Measurements from ENCODE around the gene UGT1A4.
"Not testable (repeated sequence)": the region's sequence is repeated elsewhere in the genome, so short reads cannot be mapped to it uniquely, and the experiment has no call there.

The UGT1A4 gene

GRCh38 chr2:233751212-233752009, 32.9 kb downstream of the UGT1A4 start:
- DNase-seq: not testable (repeated sequence)

- no peak for DNase-seq
Observed at GRCh38 chr2:233754872-233755611, 36.5 kb downstream of the UGT1A4 start.

DNA sequence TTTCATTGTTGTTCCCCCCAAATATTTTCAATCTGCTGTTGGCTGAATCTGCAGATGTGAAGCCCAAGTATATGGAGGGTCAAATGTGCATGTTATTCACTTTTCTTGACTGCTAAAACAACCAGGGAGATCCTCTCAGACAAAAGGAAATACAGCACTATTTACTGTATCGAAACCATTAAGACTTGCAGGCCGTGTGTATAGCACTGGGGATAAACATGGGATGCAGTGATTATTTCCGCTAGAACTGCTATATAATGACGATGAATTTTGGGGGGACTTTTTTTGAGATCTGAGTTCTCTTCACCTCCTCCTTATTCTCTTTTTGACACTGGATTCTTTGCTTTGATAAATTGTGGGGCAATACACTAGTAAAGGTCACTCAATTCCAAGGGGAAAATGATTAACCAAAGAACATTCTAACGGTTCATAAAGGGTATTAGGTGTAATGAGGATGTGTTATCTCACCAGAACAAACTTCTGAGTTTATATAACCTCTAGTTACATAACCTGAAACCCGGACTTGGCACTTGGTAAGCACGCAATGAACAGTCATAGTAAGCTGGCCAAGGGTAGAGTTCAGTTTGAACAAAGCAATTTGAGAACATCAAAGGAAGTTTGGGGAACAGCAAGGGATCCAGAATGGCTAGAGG, 38.0 kb downstream of the UGT1A4 start:
- no peak for DNase-seq

DNA sequence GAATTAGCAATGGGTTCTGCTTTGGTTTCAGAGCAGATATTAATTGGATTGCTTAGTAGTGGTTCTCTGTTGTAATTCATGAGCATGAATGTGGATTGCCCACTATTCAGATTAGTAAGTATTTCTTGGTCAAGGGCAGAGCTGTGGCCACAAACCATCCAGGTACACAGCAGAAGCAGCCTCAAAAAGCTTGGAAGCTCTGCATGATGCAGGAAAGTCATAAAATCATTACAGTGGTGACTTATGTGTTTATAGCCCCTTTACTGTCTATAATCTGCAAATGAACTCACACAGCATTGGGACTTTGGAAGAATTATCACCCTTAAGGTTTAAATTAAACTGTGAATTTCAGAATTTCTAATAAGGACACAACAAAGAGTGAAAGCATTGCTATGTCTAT, 39.6 kb downstream of the UGT1A4 start:
- no peak for DNase-seq

GRCh38 chr2:233758849-233759248, 40.3 kb downstream of the UGT1A4 start:
- DNase-seq: no peak

DNA sequence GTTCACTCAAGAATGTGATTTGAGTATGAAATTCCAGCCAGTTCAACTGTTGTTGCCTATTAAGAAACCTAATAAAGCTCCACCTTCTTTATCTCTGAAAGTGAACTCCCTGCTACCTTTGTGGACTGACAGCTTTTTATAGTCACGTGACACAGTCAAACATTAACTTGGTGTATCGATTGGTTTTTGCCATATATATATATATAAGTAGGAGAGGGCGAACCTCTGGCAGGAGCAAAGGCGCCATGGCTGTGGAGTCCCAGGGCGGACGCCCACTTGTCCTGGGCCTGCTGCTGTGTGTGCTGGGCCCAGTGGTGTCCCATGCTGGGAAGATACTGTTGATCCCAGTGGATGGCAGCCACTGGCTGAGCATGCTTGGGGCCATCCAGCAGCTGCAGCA, 41.5 kb downstream of the UGT1A4 start, which contains the start of gene UGT1A1:
UGT1A1 (plus strand) TSS at position 228 of the 400 bp plus-strand sequence; CDS start at position 246, 18 bp downstream.
- DNase-seq: no peak

- no peak for DNase-seq
Observed at GRCh38 chr2:233761040-233761769, 42.7 kb downstream of the UGT1A4 start.

GRCh38 chr2:233764264-233764663, 45.7 kb downstream of the UGT1A4 start:
- no peak for DNase-seq

DNA sequence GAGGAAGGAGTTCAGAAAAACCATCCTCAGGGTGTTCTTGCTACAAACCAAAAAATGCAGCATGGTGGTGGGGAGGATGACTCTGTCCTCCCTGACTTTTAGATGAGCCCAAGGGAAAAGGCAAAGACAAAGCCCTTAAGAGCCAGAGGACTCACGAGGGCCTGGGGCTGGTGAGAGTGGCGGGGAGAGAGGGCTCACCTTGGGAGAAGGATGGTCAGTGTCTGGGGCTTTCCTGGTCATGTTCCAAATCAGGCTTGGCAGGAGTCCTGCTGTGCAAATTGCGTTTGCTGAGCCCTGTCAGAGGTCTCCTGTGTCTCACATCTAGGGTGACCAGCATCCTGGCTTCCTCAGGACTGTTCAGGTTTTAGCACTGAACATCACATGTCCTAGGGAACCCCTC, 46.2 kb downstream of the UGT1A4 start:
- DNase-seq: no peak

DNA sequence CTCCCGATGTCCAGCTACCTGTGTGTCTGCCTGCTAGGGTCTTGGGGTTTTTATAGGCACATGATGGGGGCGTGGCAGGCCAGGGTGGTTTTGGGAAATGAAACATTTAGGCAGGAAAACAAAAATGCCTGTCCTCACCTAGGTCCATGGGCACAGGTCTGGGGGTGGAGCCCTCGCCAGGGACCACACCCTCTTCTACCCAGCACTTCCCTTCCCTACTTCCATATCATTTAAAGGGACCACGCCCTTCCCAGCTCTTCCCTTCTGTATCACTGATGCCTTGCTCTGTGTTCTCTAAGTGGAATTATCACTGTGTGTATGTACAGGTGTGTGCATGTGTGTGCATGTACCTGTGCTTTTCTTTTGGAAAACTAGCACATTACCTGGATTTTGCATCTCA, 47.9 kb downstream of the UGT1A4 start:
- DNase-seq: no peak

DNA sequence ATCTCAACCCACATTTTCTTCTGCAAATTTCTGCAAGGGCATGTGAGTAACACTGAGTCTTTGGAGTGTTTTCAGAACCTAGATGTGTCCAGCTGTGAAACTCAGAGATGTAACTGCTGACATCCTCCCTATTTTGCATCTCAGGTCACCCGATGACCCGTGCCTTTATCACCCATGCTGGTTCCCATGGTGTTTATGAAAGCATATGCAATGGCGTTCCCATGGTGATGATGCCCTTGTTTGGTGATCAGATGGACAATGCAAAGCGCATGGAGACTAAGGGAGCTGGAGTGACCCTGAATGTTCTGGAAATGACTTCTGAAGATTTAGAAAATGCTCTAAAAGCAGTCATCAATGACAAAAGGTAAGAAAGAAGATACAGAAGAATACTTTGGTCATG, 49.5 kb downstream of the UGT1A4 start:
- DNase-seq: no peak

- no peak for DNase-seq
Observed at GRCh38 chr2:233769260-233769659, 50.7 kb downstream of the UGT1A4 start.

GRCh38 chr2:233772153-233772552, 53.6 kb downstream of the UGT1A4 start:
- DNase-seq: no peak

GRCh38 chr2:233772583-233772982, 54.0 kb downstream of the UGT1A4 start:
- no peak for DNase-seq

DNA sequence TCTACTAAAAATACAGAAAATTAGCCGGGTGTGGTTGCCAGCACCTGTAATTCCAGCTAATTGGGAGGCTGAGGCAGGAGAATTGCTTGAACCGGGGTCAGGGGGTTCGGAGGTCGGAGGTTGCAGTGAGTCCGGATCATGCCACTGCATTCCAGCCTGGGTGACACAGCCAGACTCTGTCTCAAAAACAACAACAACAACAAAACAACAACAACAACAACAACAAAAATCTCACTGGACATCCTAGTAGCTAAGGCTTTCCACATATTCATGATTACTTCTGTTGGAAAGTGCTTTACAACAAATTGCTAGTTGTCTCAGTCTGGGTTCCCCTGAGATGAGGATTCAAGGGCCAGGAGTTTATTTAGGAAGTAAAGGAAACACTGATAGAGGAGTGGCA, 55.3 kb downstream of the UGT1A4 start:
- no peak for DNase-seq

DNA sequence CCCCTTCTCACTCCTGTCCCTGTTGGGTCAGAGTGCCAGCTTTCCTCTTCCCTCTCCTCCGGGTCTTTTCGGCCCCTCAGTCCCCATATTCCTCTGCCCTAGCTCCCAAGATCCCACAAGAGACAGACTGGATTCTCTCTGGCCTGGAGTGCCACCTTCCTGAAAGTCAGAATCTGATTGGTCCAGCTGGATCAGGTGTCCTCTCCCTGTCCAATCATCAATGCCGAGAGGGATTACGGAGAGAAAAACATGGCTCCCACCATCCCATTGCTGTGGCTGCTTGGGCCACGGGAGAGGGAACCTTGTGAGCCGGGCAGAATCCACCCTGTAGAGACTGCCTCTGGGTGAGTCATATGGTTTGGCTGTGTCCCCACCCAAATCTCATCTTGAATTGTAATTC, 56.9 kb downstream of the UGT1A4 start:
- DNase-seq: no peak

DNA sequence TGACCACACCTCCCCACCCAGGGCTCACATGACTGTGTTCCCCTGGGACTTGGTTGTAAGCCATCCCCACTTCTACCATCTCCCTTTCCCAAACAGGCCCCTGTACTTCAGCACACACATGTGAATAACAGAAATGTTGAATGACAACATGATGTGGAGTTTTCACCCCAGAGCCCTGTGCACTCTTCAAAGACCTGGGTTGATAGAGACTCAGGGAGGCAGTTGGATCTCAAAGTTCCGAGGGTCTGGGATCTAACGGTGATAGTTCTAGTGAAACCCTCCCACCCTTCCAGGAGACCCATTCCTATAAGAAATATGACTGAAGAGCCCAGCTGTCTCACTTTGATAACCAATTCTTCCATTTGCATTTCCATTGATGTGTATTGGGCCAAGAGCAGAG, 59.5 kb downstream of the UGT1A4 start, which contains the start of gene MROH2A:
MROH2A (plus strand) TSS at position 301 of the 400 bp plus-strand sequence. CDS start 1,029 bp downstream, outside the sequence.
- no peak for DNase-seq

DNA sequence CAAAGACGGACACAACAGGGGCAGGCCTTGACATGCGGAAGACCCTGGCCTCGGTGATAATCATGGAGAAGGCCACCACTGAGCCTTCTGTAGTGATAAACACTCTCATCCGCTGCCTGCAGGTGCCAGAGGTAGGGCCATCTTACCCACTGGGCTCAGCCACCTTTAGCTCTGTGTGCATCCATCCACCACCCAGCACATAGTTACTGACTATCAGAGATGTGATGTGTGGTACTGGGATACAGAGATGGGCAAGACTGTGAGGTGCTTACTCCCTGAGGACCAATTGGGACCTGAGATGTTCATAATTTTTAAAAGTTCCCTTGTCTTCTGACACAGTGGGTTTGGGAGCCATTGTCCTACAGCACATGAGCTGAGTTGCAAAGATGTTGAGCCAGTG, 61.2 kb downstream of the UGT1A4 start:
- no peak for DNase-seq

- DNase-seq: no peak
Observed at GRCh38 chr2:233780771-233781170, 62.2 kb downstream of the UGT1A4 start.

DNA sequence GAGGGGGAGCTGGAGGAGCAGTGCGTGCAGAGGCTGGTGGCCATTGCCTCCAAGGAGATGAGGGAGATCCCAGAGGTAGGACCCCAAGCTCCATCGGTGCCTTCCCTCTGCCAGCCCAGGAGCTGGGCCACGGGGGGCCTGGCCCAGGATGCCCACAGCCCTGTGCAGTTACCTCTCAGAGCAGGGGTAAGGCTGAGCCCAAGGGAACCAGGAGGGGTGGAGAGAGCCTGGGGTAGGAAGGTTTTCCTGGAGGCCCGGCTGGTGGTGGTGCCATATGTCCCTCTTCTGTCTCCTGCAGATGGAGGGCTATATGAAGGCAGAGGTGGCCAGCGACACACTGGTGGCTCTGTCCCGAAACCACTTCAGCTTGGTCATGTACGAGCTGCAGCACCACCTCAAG, 71.0 kb downstream of the UGT1A4 start:
- no peak for DNase-seq

- no peak for DNase-seq
Observed at GRCh38 chr2:233791151-233791882, 72.8 kb downstream of the UGT1A4 start.

DNA sequence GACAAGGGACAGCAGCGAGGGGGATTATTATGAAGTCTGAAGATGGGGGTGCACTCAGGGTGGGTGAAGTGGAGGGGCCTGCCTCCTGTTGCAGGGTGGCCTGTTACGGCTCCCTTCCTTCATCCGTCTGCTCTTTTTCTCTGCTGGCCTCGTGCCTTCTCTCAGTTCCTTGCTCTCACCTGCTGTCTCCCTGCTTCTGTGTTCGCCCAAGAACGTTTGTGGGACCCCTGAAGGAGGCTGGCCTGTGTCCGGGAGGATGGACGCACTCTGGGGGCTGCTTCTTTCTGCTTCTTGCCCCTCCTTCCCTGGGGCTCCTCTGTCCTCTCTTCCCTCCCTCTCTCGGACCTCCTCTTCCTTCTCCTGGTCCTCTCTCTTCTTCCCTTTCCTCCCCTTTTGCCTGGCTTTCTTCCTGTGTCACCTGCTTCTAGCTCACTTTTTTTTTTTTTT, 73.4 kb downstream of the UGT1A4 start:
- no peak for DNase-seq
